ENCODE data around the gene WASL. TPM values are rescaled to one million over a fixed set of nuclear protein-coding genes. Genes with fewer than 3 reads are reported as not detected.

The WASL gene
- total and polyA plus RNA-seq, 9 donors, result 11.4 to 39.4 (median 30.2) TPM

DNA sequence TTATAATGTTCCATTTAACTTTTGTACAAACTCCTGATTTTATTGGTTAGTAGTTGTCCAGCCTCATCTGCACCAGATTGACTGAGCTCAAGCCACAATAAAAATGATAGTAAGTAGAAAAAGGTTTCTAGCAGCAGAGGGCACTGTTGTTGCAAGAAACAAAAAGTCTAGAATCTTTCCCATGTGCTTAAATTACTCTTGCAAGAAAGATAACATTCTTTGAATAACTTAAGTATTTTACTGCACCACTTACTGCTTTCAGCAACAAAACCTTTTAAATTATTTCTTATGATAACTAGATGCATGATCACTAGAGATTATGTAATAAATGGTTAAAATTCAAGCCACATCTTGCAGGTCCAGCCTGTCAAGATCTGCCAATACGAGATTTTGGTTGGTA, 66.1 kb downstream of the WASL start:
- no peaks in the 10 kb centered on the region for H3K9me3 ChIP-seq (replicated peaks; ENCODE audit: control insufficient read depth, low read depth, low read length)
- H3K27ac ChIP-seq (ENCODE audit: low read length), result no peak overlapping the region
- H3K27me3 ChIP-seq (ENCODE audit: control insufficient read depth, insufficient read depth, low read length), result no peaks in the 10 kb centered on the region
- H3K4me1 ChIP-seq (ENCODE audit: control insufficient read depth, insufficient read depth, low read length), result peaks cover 2% of the 10 kb centered on the region
- no CpG with 5 or more reads among the region's 1 CpG for WGBS (ENCODE audit: insufficient coverage)
- peaks cover 9% of the 10 kb centered on the region for H3K36me3 ChIP-seq (ENCODE audit: control insufficient read depth, insufficient read depth, low read length)
- no peak overlapping the region for H3K4me3 ChIP-seq (ENCODE audit: low read length)
- peak; percentile 52 for DNase-seq

DNA sequence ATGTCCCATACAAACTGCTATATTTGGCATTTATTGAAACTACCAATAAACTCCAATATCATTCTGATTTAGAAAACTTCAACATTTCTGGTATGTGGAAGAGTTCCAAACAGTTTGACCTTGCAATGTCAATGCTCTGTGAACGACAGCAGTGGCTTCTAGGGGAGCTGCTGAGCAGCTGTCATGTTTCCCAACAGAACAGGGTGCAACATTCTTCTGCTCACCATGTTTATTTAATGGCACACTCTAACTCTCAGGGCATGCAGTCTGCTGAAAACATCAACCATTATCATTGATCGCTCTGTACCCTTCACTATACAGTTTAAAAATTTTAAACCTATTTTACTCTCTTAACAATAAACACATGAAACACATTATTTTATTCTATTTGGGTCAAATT, 67.2 kb downstream of the WASL start:
- Histone ChIP-seq H3K4me3 (ENCODE audit: low read length) (no peak overlapping the region), H3K27me3 (ENCODE audit: control insufficient read depth, insufficient read depth, low read length) (no peaks in the 10 kb centered on the region), H3K4me1 (ENCODE audit: control insufficient read depth, insufficient read depth, low read length) (peaks cover 2% of the 10 kb centered on the region), H3K27ac (ENCODE audit: low read length) (no peak overlapping the region), H3K36me3 (ENCODE audit: control insufficient read depth, insufficient read depth, low read length) (peaks cover 9% of the 10 kb centered on the region), H3K9me3 (replicated peaks; ENCODE audit: control insufficient read depth, low read depth, low read length) (no peaks in the 10 kb centered on the region)
- WGBS (ENCODE audit: insufficient coverage), result 30% methylated on average over 1 of the region's 2 CpGs
- DNase-seq, result peak; percentile 38

DNA sequence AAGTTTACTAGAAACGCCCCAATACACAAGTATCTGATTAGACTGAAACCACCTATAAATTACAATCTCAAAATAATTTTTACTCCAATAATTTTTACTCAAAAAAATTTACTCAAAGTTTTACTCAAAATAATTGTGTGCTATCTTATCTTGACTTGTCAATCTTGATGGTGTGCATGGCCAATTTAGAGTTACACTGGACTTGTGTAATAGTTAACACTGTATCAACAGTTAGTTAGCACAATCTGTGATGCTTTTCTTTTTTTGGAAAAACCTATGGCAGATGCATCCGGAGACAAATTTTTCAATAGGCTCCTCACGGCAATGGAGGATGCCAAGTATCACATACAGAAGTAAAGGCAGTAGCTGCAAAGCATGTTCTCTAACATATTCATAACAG, 68.2 kb downstream of the WASL start:
- H3K36me3 ChIP-seq (ENCODE audit: control insufficient read depth, insufficient read depth, low read length), result peaks cover 9% of the 10 kb centered on the region
- no peak overlapping the region for H3K27ac ChIP-seq (ENCODE audit: low read length)
- DNase-seq, result no peak
- no peaks in the 10 kb centered on the region for H3K9me3 ChIP-seq (replicated peaks; ENCODE audit: control insufficient read depth, low read depth, low read length)
- H3K27me3 ChIP-seq (ENCODE audit: control insufficient read depth, insufficient read depth, low read length), result no peaks in the 10 kb centered on the region
- H3K4me3 ChIP-seq (ENCODE audit: low read length), result no peak overlapping the region
- WGBS (ENCODE audit: insufficient coverage), result 100% methylated on average over 1 of the region's 3 CpGs
- peaks cover 4% of the 10 kb centered on the region for H3K4me1 ChIP-seq (ENCODE audit: control insufficient read depth, insufficient read depth, low read length)

DNA sequence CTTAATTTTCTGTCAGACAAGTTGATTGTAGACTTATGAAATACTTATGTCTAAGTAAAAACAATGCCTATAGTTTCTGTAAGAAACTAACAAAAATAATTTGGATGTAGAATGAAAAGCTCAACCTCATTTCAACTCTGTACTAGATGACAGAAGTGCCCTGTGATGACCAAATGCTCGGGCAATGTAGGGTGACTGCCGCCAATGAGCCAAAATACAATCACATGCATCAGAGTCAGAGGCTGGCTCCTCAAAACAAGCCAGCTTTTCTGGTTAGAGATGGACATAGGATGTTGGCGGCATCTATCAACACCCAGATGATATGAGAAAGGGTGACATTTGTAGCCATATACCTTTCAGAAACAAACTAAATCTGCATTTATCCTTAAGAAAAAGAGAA, 69.2 kb downstream of the WASL start:
- Histone ChIP-seq H3K36me3 (ENCODE audit: control insufficient read depth, insufficient read depth, low read length) (peaks cover 7% of the 10 kb centered on the region), H3K4me3 (ENCODE audit: low read length) (no peak overlapping the region), H3K27me3 (ENCODE audit: control insufficient read depth, insufficient read depth, low read length) (no peaks in the 10 kb centered on the region), H3K9me3 (replicated peaks; ENCODE audit: control insufficient read depth, low read depth, low read length) (no peaks in the 10 kb centered on the region), H3K27ac (ENCODE audit: low read length) (no peak overlapping the region), H3K4me1 (ENCODE audit: control insufficient read depth, insufficient read depth, low read length) (peaks cover 4% of the 10 kb centered on the region)
- DNase-seq, result no peak
- 100% methylated on average over 1 of the region's 3 CpGs for WGBS (ENCODE audit: insufficient coverage)

DNA sequence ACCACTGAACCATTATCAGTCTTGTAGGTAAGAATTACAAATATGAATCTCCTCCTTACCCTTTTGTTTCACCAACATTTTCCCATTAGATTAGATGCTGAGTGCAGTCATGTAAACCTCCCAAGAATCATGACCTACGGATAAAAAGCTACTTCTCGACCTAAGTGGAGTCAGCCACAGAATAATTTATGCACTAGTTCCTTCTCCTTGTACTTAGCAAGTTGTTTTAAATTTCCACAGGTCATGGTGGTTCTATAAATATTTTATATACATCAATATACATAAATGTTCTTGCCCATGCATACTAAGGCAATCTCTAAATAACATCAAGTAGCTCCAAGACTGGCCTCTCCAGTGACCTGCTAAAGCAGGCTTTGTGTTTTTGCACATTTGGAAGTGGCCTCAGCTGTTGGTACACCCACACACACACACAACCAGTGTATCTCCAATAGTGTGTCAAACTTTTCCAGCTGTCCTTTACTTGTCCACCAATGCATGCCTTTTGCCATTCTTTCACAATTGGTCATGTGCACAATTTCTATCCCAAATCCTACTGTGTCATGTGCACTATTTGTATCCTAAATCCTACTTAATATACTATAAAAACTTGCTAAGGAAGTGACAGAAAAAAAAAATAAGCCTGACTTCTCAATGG, 71.6 kb downstream of the WASL start:
- no peak overlapping the region for H3K27ac ChIP-seq (ENCODE audit: low read length)
- H3K27me3 ChIP-seq (ENCODE audit: control insufficient read depth, insufficient read depth, low read length), result no peaks in the 10 kb centered on the region
- no peaks in the 10 kb centered on the region for H3K9me3 ChIP-seq (replicated peaks; ENCODE audit: control insufficient read depth, low read depth, low read length)
- WGBS (ENCODE audit: insufficient coverage), result no CpG with 5 or more reads among the region's 2 CpGs
- H3K4me1 ChIP-seq (ENCODE audit: control insufficient read depth, insufficient read depth, low read length), result peaks cover 4% of the 10 kb centered on the region
- peaks cover 7% of the 10 kb centered on the region for H3K36me3 ChIP-seq (ENCODE audit: control insufficient read depth, insufficient read depth, low read length)
- H3K4me3 ChIP-seq (ENCODE audit: low read length), result no peak overlapping the region
- DNase-seq, result no peak

DNA sequence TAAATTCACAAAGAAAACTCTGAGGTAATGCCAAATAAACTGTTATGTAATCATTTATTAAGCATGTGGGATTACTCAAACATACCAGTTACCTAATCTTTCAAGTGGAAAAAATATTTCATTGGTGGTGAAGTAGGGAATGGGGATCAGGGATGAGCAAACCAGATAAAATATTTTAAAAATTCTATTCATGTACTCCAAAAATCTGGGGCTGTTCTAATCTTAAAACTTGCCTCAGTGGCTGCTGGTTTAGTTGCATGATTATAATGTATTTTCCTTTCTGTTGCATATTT, 73.7 kb downstream of the WASL start:
- DNase-seq, result peak; percentile 63
- Histone ChIP-seq H3K4me3 (ENCODE audit: low read length) (no peak overlapping the region), H3K27ac (ENCODE audit: low read length) (peak overlapping the region; percentile 8), H3K4me1 (ENCODE audit: control insufficient read depth, insufficient read depth, low read length) (peaks cover 2% of the 10 kb centered on the region), H3K36me3 (ENCODE audit: control insufficient read depth, insufficient read depth, low read length) (peaks cover 4% of the 10 kb centered on the region), H3K9me3 (replicated peaks; ENCODE audit: control insufficient read depth, low read depth, low read length) (no peaks in the 10 kb centered on the region), H3K27me3 (ENCODE audit: control insufficient read depth, insufficient read depth, low read length) (no peaks in the 10 kb centered on the region)

DNA sequence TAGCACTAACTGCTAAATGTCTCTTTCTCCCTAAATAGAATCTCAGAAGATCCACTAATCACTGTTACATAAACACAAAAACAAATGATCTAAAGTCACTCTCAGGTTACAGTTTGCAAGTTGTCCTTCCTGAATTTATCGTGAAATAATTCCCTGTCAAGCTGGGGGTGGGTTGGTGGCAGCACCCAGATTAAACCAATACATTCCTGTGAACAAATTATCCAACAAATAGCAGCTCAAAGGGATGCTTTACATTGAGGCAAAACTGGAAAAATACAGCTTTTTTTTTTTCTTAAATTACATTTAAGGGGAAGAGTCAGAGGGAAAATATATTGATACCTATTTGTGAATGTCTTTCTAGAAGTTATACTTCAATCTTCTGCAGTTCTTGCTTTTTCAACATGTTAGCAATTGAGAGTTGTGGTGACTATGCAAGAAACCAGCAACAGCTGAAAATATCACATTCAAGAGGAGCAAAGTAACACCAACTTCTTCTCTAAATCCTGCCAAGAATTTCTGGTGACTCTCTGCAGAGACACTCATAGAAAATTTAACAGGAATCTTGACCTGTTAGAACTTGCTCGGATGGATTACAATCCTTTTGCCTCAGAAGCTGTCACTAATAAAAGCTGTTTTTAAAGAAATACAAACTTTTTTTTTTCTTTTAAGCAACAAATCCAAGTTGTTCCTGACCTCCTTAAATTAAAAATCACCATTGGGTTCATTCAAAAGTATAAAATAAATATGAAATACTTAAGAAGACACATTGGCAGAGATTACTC, 74.2 kb downstream of the WASL start:
- H3K4me1 ChIP-seq (ENCODE audit: control insufficient read depth, insufficient read depth, low read length), result peaks cover 2% of the 10 kb centered on the region
- no peak overlapping the region for H3K4me3 ChIP-seq (ENCODE audit: low read length)
- H3K27me3 ChIP-seq (ENCODE audit: control insufficient read depth, insufficient read depth, low read length), result no peaks in the 10 kb centered on the region
- no CpG with 5 or more reads among the region's 2 CpGs for WGBS (ENCODE audit: insufficient coverage)
- peaks cover 2% of the 10 kb centered on the region for H3K36me3 ChIP-seq (ENCODE audit: control insufficient read depth, insufficient read depth, low read length)
- peak; percentile 66 for DNase-seq
- no peaks in the 10 kb centered on the region for H3K9me3 ChIP-seq (replicated peaks; ENCODE audit: control insufficient read depth, low read depth, low read length)
- peak overlapping the region; percentile 47 for H3K27ac ChIP-seq (ENCODE audit: low read length)

DNA sequence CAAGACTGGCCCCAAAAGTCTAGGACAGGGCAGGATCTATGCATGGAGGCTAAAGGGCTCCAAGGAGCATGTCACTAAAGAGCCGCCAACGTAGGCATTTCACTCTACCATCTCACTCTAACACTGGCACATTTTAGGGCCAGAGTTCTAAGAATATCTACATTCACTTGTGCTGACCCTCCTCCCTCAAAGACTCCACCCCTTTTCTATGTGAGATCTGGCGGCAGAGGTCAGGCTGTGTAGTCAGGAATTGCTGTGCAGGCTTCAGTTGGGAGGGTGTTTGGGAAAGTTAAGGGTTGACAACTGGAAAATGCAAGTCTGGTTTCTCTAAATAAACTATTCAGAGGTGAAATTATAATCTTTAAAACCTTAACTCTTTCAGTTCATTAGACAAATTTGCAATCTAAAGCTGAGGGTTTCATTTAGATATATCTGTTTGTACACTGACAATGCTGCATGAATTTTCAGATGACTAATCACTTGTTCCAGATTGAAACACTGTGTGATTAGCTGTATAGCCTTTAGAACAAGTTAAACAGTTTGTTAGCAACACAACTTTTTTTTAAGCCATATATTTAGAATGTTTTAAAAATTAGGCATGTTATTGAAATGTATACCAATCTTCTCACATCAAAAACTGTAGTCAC, 74.9 kb downstream of the WASL start:
- Histone ChIP-seq H3K4me1 (ENCODE audit: control insufficient read depth, insufficient read depth, low read length) (peaks cover 2% of the 10 kb centered on the region), H3K27ac (ENCODE audit: low read length) (no peak overlapping the region), H3K9me3 (replicated peaks; ENCODE audit: control insufficient read depth, low read depth, low read length) (no peaks in the 10 kb centered on the region), H3K4me3 (ENCODE audit: low read length) (no peak overlapping the region), H3K36me3 (ENCODE audit: control insufficient read depth, insufficient read depth, low read length) (peaks cover 2% of the 10 kb centered on the region), H3K27me3 (ENCODE audit: control insufficient read depth, insufficient read depth, low read length) (no peaks in the 10 kb centered on the region)
- WGBS (ENCODE audit: insufficient coverage), result no CpG with 5 or more reads among the region's 3 CpGs
- no peak for DNase-seq

DNA sequence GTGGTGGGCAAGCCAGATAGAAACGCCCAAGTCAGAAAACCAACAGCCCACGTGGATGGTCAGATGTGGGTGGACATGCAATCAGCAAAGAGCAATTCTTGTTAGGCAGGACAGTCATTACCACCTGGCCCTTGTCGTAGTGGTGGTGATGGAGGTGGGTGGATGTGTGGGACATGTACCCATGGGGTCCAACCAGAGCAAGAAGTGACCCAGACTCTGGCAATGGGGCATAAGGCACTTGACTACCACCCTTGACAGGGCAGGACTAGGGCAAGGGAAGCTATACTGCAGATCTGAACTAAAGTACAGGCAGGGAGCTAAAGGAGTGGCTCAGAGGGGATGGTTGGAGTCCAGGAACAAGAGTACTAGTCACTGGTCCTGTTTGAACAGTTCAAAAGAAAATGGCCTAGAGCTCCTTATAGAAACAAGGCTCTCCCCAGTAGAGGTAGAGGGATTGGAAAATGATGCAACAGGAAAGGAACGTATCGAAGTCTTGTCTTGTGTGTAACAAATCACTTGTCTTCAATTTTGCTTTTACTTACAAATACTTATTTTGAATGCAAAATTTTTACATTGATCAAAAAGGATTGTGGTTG, 75.6 kb downstream of the WASL start:
- WGBS (ENCODE audit: insufficient coverage), result 94% methylated on average over 3 of the region's 5 CpGs
- Histone ChIP-seq H3K4me3 (ENCODE audit: low read length) (no peak overlapping the region), H3K9me3 (replicated peaks; ENCODE audit: control insufficient read depth, low read depth, low read length) (no peaks in the 10 kb centered on the region), H3K27me3 (ENCODE audit: control insufficient read depth, insufficient read depth, low read length) (no peaks in the 10 kb centered on the region), H3K4me1 (ENCODE audit: control insufficient read depth, insufficient read depth, low read length) (peaks cover 2% of the 10 kb centered on the region), H3K36me3 (ENCODE audit: control insufficient read depth, insufficient read depth, low read length) (no peaks in the 10 kb centered on the region), H3K27ac (ENCODE audit: low read length) (no peak overlapping the region)
- no peak for DNase-seq

DNA sequence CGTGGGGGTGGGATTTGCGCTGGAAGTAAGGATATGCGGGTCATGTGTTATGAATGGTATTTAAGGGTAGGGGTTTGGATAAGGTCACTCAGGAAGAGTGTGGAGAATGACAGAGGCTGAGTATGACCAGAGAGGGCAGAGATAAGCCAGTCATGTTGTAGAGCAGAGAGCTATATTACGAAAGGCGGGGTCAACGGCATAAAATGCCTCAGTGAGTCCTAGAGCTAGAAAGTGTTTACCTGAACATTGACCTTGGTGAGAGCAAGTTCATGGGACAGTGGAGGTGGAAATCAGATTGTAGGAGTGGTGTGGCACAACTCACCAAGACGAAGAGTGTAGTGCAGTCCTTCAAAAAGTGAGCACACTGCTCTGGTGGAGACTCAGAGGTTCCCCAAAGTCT, 79.3 kb downstream of the WASL start:
- Histone ChIP-seq H3K36me3 (ENCODE audit: control insufficient read depth, insufficient read depth, low read length) (no peaks in the 10 kb centered on the region), H3K27ac (ENCODE audit: low read length) (no peak overlapping the region), H3K4me1 (ENCODE audit: control insufficient read depth, insufficient read depth, low read length) (no peaks in the 10 kb centered on the region), H3K4me3 (ENCODE audit: low read length) (no peak overlapping the region), H3K9me3 (replicated peaks; ENCODE audit: control insufficient read depth, low read depth, low read length) (no peaks in the 10 kb centered on the region), H3K27me3 (ENCODE audit: control insufficient read depth, insufficient read depth, low read length) (no peaks in the 10 kb centered on the region)
- DNase-seq, result no peak
- 86% methylated on average over 6 of the region's 7 CpGs for WGBS (ENCODE audit: insufficient coverage)
